ENCODE results near the gene ARSB. TPM values are rescaled to one million over a fixed set of nuclear protein-coding genes. Genes with fewer than 3 reads are reported as not detected.
"Not testable (repeated sequence)": the region's sequence is repeated elsewhere in the genome, so short reads cannot be mapped to it uniquely, and the experiment has no call there.

The ARSB gene
- total and polyA plus RNA-seq, 2 donors (not counting 1 experiment from before 2014, with no cell fraction given): 10.1 to 27.7 TPM

GRCh38 chr5:78858364-78858763 lies 126.7 kb downstream of the ARSB start:
- H4K20me1 ChIP-seq (ENCODE audit: control insufficient read depth, extremely low read depth, insufficient read depth, low read length): no peaks in the 10 kb centered on the region
- no peaks in the 10 kb centered on the region for H3K27me3 ChIP-seq (ENCODE audit: control insufficient read depth, insufficient read depth, low read length)
- H3K9ac ChIP-seq (ENCODE audit: insufficient read depth, low read length): no peak overlapping the region
- H3K4me2 ChIP-seq (ENCODE audit: extremely low read depth, insufficient read depth, low read length): no peak overlapping the region
- no peak overlapping the region for H3K4me3 ChIP-seq (replicated peaks in 1 of 4; ENCODE audit: control extremely low read depth in 1 of 4, insufficient read depth in 1 of 4, low read depth in 3 of 4, low read length in 4 of 4)
- no peaks in the 10 kb centered on the region for H3K36me3 ChIP-seq (ENCODE audit: control insufficient read depth, insufficient read depth, low read length)
- H3K9me3 ChIP-seq (ENCODE audit: control insufficient read depth, insufficient read depth, low read depth, low read length): no peaks in the 10 kb centered on the region
- no peak overlapping the region for H2AFZ ChIP-seq (ENCODE audit: low read length)
- H3K4me1 ChIP-seq (ENCODE audit: control insufficient read depth, extremely low read depth, insufficient read depth, low read length): no peaks in the 10 kb centered on the region
- H3K79me2 ChIP-seq (ENCODE audit: control insufficient read depth, insufficient read depth, low read length): no peaks in the 10 kb centered on the region
- no peak for DNase-seq (ENCODE audit: low read depth in 2 of 2)
- H3K27ac ChIP-seq (ENCODE audit: insufficient read depth, low read length): no peak overlapping the region
- TF ChIP-seq EZH2 (IDR thresholded peaks at IDR 0.05; ENCODE audit: low read length, missing control alignments) (no peak), CTCF (conservative IDR thresholded peaks at IDR 0.05 in 1 of 2, IDR thresholded peaks at IDR 0.05 in 1 of 2; ENCODE audit: low read depth in 1 of 2, low read length in 2 of 2) (no peak)

- Histone ChIP-seq H3K79me2 (ENCODE audit: control insufficient read depth, insufficient read depth, low read length) (no peaks in the 10 kb centered on the region), H3K4me3 (replicated peaks in 1 of 4; ENCODE audit: control extremely low read depth in 1 of 4, insufficient read depth in 1 of 4, low read depth in 3 of 4, low read length in 4 of 4) (no peak overlapping the region), H3K9ac (ENCODE audit: insufficient read depth, low read length) (no peak overlapping the region), H3K27ac (ENCODE audit: insufficient read depth, low read length) (no peak overlapping the region), H3K36me3 (ENCODE audit: control insufficient read depth, insufficient read depth, low read length) (no peaks in the 10 kb centered on the region), H3K4me1 (ENCODE audit: control insufficient read depth, extremely low read depth, insufficient read depth, low read length) (no peaks in the 10 kb centered on the region), H2AFZ (ENCODE audit: low read length) (no peak overlapping the region), H3K4me2 (ENCODE audit: extremely low read depth, insufficient read depth, low read length) (no peak overlapping the region), H3K27me3 (ENCODE audit: control insufficient read depth, insufficient read depth, low read length) (no peaks in the 10 kb centered on the region), H3K9me3 (ENCODE audit: control insufficient read depth, insufficient read depth, low read depth, low read length) (no peaks in the 10 kb centered on the region), H4K20me1 (ENCODE audit: control insufficient read depth, extremely low read depth, insufficient read depth, low read length) (no peaks in the 10 kb centered on the region)
- no peak for DNase-seq (ENCODE audit: low read depth in 2 of 2)
- TF ChIP-seq CTCF (conservative IDR thresholded peaks at IDR 0.05 in 1 of 2, IDR thresholded peaks at IDR 0.05 in 1 of 2; ENCODE audit: low read depth in 1 of 2, low read length in 2 of 2) (no peak), EZH2 (IDR thresholded peaks at IDR 0.05; ENCODE audit: low read length, missing control alignments) (no peak)
Measured at GRCh38 chr5:78855026-78855425, 130.1 kb downstream of the ARSB start.

- H3K79me2 ChIP-seq (ENCODE audit: control insufficient read depth, insufficient read depth, low read length); H3K9ac ChIP-seq (ENCODE audit: insufficient read depth, low read length); H3K27ac ChIP-seq (ENCODE audit: insufficient read depth, low read length); DNase-seq (ENCODE audit: low read depth in 2 of 2); H3K27me3 ChIP-seq (ENCODE audit: control insufficient read depth, insufficient read depth, low read length); H3K4me2 ChIP-seq (ENCODE audit: extremely low read depth, insufficient read depth, low read length); H3K4me3 ChIP-seq (replicated peaks in 1 of 4; ENCODE audit: control extremely low read depth in 1 of 4, insufficient read depth in 1 of 4, low read depth in 3 of 4, low read length in 4 of 4); H3K9me3 ChIP-seq (ENCODE audit: control insufficient read depth, insufficient read depth, low read depth, low read length); H3K36me3 ChIP-seq (ENCODE audit: control insufficient read depth, insufficient read depth, low read length); H4K20me1 ChIP-seq (ENCODE audit: control insufficient read depth, extremely low read depth, insufficient read depth, low read length); H2AFZ ChIP-seq (ENCODE audit: low read length); H3K4me1 ChIP-seq (ENCODE audit: control insufficient read depth, extremely low read depth, insufficient read depth, low read length): not testable (repeated sequence)
Measured at GRCh38 chr5:78851891-78852290, 133.2 kb downstream of the ARSB start.
